Kidney epithelial cell (primary cell): ENCODE results near the gene STX16. TPM values are rescaled to one million over a fixed set of nuclear protein-coding genes. Genes with fewer than 3 reads are reported as not detected.

Experiments
- DNase-seq: peaks from one replicate; pipeline ENCODE4 v3.0.0-alpha.2; 2010; ENCODE audit warnings: low read depth
- H3K27me3 ChIP-seq: 2 replicates; pipeline ENCODE4 v1.6.0; 2011; ENCODE audit warnings: low read length; ENCODE audit not compliant: control insufficient read depth, insufficient read depth
- H3K36me3 ChIP-seq: 2 replicates; pipeline ENCODE4 v1.5.1; 2011; ENCODE audit warnings: low read length; ENCODE audit not compliant: control insufficient read depth, insufficient read depth
- H3K4me3 ChIP-seq: 2 replicates; pipeline ENCODE4 v1.5.1; 2011; ENCODE audit warnings: low read depth, mild to moderate bottlenecking, control low read depth, low read length
- CTCF ChIP-seq: IDR thresholded peaks from 2 replicates; pipeline ENCODE4 v1.5.1; 2011; ENCODE audit warnings: mild to moderate bottlenecking, moderate library complexity, low read length, control low read depth, inconsistent platforms; ENCODE audit not compliant: insufficient read depth, poor library complexity, severe bottlenecking
- total RNA-seq: library from RNA; depleted of rRNA; stranded (reverse); fragments of >200 nt; gene quantifications from 2 replicates; pipeline ENCODE4 v1.2.3, GENCODE V29; 2015

Gene STX16
- total RNA-seq, 1 donor from 2014 or later = 53.6 TPM

- DNase-seq = no peak
- Histone ChIP-seq H3K36me3 (peaks cover 2% of the 10 kb centered on the region), H3K27me3 (no peaks in the 10 kb centered on the region), H3K4me3 (no peak overlapping the region)
- no peak for TF ChIP-seq CTCF
These were observed 48.6 kb downstream of the STX16 start for GRCh38 chr20:58699623-58700107.

GRCh38 chr20:58700121-58700821 is 49.2 kb downstream of the STX16 start:
- H3K27me3 ChIP-seq = no peaks in the 10 kb centered on the region
- TF ChIP-seq CTCF = no peak
- DNase-seq = no peak
- peaks cover 2% of the 10 kb centered on the region for H3K36me3 ChIP-seq
- H3K4me3 ChIP-seq = no peak overlapping the region

- H3K36me3 ChIP-seq = peaks cover 2% of the 10 kb centered on the region
- DNase-seq = no peak
- H3K4me3 ChIP-seq = no peak overlapping the region
- TF ChIP-seq CTCF = no peak
- H3K27me3 ChIP-seq = no peaks in the 10 kb centered on the region
These were observed 49.7 kb downstream of the STX16 start for GRCh38 chr20:58700823-58701222.

- Histone ChIP-seq H3K4me3 (no peak overlapping the region), H3K36me3 (peaks cover 2% of the 10 kb centered on the region), H3K27me3 (no peaks in the 10 kb centered on the region)
- DNase-seq = no peak
- TF ChIP-seq CTCF = no peak
These were observed 50.5 kb downstream of the STX16 start for GRCh38 chr20:58701431-58702160.

- Histone ChIP-seq H3K27me3 (no peaks in the 10 kb centered on the region), H3K36me3 (peaks cover 2% of the 10 kb centered on the region), H3K4me3 (no peak overlapping the region)
- no peak for DNase-seq
- no peak for TF ChIP-seq CTCF
These were observed 51.1 kb downstream of the STX16 start for GRCh38 chr20:58702161-58702510.
